ENCODE measurements around the gene ASCL5.
A peak's percentile ranks its signal among the peaks of the same experiment; 100 is the strongest.
"Not testable (repeated sequence)": the region's sequence is repeated elsewhere in the genome, so short reads cannot be mapped to it uniquely, and the experiment has no call there.

ASCL5 gene

DNA sequence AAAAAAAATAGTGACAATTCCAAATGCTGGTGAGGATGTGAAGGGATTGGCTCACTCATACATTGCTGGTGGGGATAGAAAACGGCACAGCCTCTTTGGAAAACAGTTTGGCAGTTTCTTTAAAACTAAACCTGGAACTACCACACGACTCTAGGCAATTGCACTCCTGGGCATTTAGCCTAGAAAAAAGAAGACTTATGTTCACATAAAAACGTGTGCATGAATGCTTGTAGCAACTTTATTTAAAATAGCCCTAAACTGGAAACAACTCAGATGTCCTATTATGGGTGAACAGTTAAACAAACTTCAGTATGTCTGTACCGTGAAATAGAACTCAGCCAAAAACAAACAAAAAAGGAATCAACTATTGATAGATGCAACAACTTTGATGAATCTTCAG, 36.7 kb upstream of the ASCL5 start:
- DNase-seq, result no peak
- no peak for TF ChIP-seq GATA1 (IDR thresholded peaks at IDR 0.05; ENCODE audit: low read depth, low read length)
- no peak for TF ChIP-seq POLR2A (IDR thresholded peaks at IDR 0.05; ENCODE audit: low read length)

DNA sequence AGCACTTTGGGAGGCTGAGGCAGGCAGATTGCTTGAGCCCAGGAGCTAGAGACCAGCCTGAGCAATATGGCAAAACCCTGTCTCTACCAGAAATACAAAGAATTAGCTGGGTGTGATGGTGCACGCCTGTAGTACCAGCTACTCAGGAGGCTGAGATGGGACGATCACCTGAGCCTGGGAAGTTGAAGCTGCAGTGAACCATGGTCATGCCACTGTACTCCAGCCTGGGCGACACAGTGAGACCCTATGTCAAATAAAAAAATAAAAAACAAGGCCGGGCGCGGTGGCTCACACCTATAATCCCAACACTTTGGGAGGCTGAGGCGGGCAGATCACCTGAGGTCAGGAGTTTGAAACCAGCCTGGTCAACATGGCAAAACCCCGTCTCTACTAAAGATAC, 36.1 kb upstream of the ASCL5 start:
- DNase-seq, result not testable (repeated sequence)

DNA sequence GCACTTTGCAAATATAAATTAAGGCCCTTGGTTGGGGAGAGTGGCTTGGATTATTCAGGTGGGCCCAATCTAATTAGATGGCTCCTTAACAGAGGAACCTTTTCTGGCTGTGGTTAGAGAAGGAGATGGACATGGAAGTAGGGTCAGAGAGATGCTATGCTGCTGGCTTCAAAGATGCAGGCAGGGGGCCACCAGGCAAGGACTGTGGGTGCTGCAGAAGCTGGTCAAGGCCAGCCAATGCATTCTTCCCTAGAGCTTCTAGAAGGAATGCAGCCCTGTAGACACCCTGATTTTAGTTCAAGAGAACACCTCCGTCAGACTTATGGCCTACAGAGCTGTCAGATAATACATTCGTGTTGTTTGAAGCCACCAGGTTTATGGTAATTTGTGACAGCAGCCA, 31.0 kb upstream of the ASCL5 start:
- no peak for DNase-seq
- TF ChIP-seq POLR2A (IDR thresholded peaks at IDR 0.05; ENCODE audit: low read length) (no peak), GATA1 (IDR thresholded peaks at IDR 0.05; ENCODE audit: low read depth, low read length) (no peak)

GRCh38 chr1:201156819-201157218, 29.8 kb upstream of the ASCL5 start:
- TF ChIP-seq GATA1 (IDR thresholded peaks at IDR 0.05; ENCODE audit: low read depth, low read length) (no peak), POLR2A (IDR thresholded peaks at IDR 0.05; ENCODE audit: low read length) (no peak)
- DNase-seq, result peak in 1 of 2 experiments; percentile 40

DNA sequence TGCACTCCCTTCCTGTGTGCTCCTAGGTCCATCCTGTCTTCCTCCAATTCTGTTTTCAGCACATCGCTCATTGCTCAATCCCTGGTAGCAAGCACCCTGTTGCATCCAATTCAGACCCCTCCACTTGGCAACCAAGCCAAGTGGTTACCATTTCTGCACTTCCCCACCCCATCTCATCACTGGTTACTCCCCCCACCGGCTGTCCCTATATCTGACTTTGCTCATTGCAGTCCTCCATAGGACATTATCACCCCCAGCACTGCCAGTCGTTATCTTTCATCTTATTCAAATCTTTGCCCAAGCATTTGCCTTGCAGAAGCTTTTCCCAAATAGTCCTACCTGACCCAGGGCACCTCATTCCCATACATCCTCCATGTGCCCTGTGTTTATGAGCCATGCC, 29.4 kb upstream of the ASCL5 start:
- TF ChIP-seq GATA1 (IDR thresholded peaks at IDR 0.05; ENCODE audit: low read depth, low read length), result no peak
- no peak for TF ChIP-seq POLR2A (IDR thresholded peaks at IDR 0.05; ENCODE audit: low read length)
- DNase-seq, result peak in 1 of 2 experiments; percentile 23

GRCh38 chr1:201155354-201155753, 28.4 kb upstream of the ASCL5 start:
- peak in 1 of 2 experiments; percentile 11 for DNase-seq

DNA sequence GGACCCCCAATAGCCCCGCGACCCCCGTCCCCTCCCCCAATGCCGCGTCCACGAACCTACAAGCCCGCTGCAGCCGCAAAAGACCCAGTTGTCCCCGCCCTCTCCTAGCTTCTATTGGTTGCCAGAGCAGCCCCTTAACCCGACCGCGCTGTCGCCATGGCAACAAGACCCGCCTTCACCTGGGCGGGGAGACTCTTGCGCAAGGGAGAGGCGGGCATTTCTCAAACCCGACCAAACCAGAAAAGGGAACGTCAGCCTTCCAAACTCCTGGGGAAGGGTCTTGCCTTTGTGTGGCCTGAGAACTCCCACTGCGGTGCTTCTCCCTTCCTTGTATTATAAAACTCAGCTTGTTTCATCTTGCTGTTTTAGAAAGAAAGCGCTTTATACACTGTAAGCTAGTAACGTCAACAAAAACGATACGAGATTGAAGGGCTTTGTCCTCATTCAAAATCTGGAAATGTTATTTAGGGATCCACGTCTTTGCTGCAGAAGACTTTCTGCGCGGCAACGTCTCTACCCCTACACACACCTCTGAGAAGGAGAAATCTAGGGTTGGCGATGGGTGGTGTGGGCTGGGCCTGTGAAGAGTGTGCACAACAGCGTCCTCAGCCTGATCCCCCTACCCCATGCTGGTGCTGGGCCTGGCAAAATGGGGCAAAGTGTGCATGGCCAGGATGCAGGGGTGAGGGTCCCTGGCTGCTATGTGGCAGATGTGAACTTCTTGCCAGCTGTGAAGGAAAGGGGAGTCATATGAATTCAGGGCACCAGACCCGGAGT, 27.6 kb upstream of the ASCL5 start, which contains the start of gene TMEM9:
TSS of gene TMEM9 (minus strand) at position 86 of the 777 bp plus-strand sequence. CDS start 551 bp downstream, outside the sequence.
- TF ChIP-seq POLR2A (IDR thresholded peaks at IDR 0.05; ENCODE audit: low read length) (no peak), GATA1 (IDR thresholded peaks at IDR 0.05; ENCODE audit: low read depth, low read length) (no peak)
- peak; percentile 96 to 97 for DNase-seq

More at GRCh38 chr1:201155354-201155753, 28.4 kb upstream of the ASCL5 start:
- TF ChIP-seq GATA1 (IDR thresholded peaks at IDR 0.05; ENCODE audit: low read depth, low read length) (no peak), POLR2A (IDR thresholded peaks at IDR 0.05; ENCODE audit: low read length) (no peak)

DNA sequence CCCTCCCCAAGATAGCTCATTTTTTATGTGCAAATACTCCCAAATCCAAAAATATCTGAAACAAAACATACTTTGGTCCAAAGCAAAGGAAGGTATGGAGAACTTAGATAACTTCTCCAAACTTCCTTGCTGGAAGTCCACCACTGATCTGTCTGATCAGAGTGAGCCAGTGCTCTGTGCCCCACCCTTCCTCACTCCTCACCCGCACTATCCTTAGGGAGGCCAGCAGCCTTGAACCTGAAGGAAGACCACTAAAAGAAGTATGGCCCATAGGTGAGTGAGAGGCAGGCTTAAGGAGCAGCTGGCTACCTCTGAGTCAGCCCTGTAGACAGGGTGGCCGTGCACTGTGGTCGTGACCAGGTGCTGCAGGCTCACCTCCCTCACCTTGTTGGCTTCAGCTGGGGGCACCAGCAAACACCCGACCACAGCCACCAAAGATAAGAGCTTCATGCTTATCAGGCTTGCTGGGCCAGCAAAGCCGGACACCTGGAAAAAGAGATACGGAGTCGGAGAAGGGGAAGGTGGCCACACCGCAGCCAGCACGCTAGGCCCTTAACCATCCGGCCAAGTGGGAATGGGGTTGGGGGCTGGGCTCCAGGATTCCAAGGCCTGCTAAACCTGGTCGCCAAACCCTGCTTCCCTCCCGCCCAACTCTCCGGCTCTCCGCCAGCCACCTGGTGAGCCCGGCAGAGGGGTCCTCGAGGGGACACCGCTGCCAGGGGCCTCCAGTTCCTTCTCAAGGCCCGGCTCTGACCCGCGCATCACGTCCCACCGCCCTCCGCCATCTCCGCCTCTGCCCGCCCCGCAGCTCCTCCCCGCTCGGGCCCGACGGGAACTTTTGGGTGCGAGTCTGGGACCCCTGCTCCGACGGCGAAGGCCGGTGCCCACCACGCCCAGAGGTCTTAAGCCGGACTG, 26.7 kb upstream of the ASCL5 start:
- no peak for TF ChIP-seq GATA1 (IDR thresholded peaks at IDR 0.05; ENCODE audit: low read depth, low read length)
- TF ChIP-seq POLR2A (IDR thresholded peaks at IDR 0.05; ENCODE audit: low read length), result no peak
- DNase-seq, result peak; percentile 80 to 91

- TF ChIP-seq GATA1 (IDR thresholded peaks at IDR 0.05; ENCODE audit: low read depth, low read length) (no peak), POLR2A (IDR thresholded peaks at IDR 0.05; ENCODE audit: low read length) (no peak)
- DNase-seq, result peak; percentile 57 to 58
These were observed 22.4 kb upstream of the ASCL5 start for GRCh38 chr1:201149400-201149799.

DNA sequence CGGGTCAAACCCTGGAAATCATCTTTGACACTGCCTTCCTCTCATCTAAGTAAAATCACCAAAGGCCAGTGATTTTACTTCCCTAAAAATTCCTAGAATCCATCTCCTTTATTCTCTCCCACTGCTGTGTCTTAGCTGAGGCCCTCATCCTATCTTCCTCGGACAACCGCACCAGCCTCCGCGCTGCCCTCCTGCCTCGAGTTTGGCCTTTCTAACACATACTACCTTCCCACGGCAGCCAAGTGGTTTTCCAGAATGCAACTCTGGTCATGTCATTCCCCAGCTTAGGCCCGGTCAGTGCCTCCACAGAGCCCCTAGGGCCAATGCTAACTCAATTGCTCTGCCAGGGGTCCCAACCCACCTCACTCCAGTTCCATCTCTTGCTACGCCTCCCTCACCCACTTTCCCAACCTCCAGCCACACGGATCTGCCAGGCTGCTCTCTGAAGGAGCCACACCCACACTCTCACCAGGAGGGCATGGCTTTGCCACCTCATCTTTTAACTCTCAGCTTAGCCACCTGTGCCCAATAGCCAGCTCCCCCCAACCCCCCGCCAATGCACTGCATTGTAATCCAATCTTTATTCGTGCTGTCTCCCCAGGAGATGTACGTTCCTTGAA, 20.5 kb upstream of the ASCL5 start:
- DNase-seq, result no peak
- no peak for TF ChIP-seq POLR2A (IDR thresholded peaks at IDR 0.05; ENCODE audit: low read length)
- no peak for TF ChIP-seq GATA1 (IDR thresholded peaks at IDR 0.05; ENCODE audit: low read depth, low read length)

- TF ChIP-seq POLR2A (IDR thresholded peaks at IDR 0.05; ENCODE audit: low read length) (no peak), GATA1 (IDR thresholded peaks at IDR 0.05; ENCODE audit: low read depth, low read length) (no peak)
- no peak for DNase-seq
These were observed 19.8 kb upstream of the ASCL5 start for GRCh38 chr1:201146626-201147390.

GRCh38 chr1:201145816-201146215, 18.8 kb upstream of the ASCL5 start:
- no peak for TF ChIP-seq GATA1 (IDR thresholded peaks at IDR 0.05; ENCODE audit: low read depth, low read length)
- TF ChIP-seq POLR2A (IDR thresholded peaks at IDR 0.05; ENCODE audit: low read length), result no peak
- no peak for DNase-seq

DNA sequence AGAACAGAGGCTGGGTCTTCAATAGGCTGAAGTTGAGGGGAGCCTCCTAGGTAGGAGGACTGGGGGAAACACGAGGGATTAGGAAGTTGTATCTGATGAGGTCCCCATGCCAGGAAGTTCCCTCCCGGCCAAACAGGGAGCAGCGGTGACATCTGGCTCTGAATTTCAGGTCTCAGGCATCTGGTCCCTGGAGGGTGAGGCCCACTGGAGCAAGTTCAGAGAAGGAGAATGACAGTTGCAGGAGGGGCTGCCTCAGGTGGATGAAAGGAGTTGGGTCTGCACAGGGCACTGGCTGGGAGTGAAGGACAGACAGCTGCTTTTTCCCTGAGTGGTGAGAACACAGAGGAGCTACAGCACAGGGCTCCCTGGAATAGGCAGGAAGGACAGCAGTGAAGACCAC, 18.1 kb upstream of the ASCL5 start:
- TF ChIP-seq POLR2A (IDR thresholded peaks at IDR 0.05; ENCODE audit: low read length) (no peak), GATA1 (IDR thresholded peaks at IDR 0.05; ENCODE audit: low read depth, low read length) (no peak)

More for the DNA sequence above, 18.1 kb upstream of the ASCL5 start:
- no peak for DNase-seq

Measured in erythroblast (primary cell).